Vagina (tissue), 2 donors: ENCODE results near the gene SLC4A1.

ENCODE experiments used
- POLR2A ChIP-seq, 2 donors: fragments of 450-650 bp; IDR thresholded peaks; one replicate each; pipeline ENCODE4 v1.6.1; 2017; ENCODE audit warnings: antibody characterized with exemption in 2 of 2, mild to moderate bottlenecking in 2 of 2, moderate library complexity in 2 of 2
- TF ChIP-seq, protein P1 (sequence below), 3 experiments: fragments of 450-650 bp in 2 of 3; fragments of 200-600 bp in 1 of 3; sonication (generic) in 1 of 3; IDR thresholded peaks; one replicate each; pipeline ENCODE4 v1.5.1; 2017 to 2019; ENCODE audit warnings: antibody characterized with exemption in 3 of 3, mild to moderate bottlenecking in 2 of 3, moderate library complexity in 2 of 3

DNA sequence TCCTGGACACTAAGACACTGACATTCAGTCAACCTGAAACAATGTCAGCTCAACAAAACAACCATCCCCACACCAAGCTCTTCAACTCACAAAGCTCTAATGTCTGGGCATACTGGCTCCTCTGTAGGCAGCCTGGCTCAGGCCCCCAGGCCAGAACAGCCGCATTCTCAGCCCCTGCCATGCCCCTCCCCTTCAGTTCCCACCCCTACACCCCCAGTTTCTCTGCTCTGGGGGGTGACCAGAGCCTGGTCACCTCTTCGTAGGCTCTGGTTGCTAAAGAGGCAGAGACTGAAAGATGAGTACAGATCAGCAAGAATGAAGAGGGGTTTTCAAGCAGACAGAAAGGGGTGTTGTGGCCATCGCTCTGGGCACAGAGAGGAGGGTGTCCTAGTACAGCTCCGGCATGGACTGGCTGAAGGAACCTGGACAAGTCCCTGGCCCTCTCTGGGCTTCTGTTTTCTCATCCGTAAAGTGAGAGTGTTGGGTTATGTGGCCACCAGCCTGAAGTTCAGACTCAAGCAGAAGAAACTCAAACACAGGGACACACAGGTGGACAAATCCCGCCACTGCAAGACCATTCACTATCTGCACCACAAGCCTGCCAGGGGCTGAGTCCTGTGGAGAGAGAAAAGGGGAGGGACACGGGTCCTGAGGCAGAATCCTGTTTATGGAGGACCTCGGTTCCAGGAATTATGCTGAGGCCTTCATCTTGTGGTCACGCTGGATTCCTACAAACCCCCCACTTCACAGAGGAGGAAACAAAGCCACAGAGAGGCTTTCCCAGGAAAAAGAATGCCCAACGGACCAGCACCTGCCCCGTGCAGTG lies 987 bp upstream of the SLC4A1 start:
- TF ChIP-seq POLR2A (IDR thresholded peaks at IDR 0.05): no peak
- TF ChIP-seq, protein P1, sequence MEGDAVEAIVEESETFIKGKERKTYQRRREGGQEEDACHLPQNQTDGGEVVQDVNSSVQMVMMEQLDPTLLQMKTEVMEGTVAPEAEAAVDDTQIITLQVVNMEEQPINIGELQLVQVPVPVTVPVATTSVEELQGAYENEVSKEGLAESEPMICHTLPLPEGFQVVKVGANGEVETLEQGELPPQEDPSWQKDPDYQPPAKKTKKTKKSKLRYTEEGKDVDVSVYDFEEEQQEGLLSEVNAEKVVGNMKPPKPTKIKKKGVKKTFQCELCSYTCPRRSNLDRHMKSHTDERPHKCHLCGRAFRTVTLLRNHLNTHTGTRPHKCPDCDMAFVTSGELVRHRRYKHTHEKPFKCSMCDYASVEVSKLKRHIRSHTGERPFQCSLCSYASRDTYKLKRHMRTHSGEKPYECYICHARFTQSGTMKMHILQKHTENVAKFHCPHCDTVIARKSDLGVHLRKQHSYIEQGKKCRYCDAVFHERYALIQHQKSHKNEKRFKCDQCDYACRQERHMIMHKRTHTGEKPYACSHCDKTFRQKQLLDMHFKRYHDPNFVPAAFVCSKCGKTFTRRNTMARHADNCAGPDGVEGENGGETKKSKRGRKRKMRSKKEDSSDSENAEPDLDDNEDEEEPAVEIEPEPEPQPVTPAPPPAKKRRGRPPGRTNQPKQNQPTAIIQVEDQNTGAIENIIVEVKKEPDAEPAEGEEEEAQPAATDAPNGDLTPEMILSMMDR (IDR thresholded peaks at IDR 0.05): no peak
